ENCODE measurements around the gene TBC1D3I. TPM values are rescaled to one million over a fixed set of nuclear protein-coding genes. Genes with fewer than 3 reads are reported as not detected.
A peak's percentile ranks its signal among the peaks of the same experiment; 100 is the strongest.
"Not testable (repeated sequence)": the region's sequence is repeated elsewhere in the genome, so short reads cannot be mapped to it uniquely, and the experiment has no call there.

The TBC1D3I gene
- total RNA-seq = 0.72 TPM
- long read RNA-seq = 0 reads

DNA sequence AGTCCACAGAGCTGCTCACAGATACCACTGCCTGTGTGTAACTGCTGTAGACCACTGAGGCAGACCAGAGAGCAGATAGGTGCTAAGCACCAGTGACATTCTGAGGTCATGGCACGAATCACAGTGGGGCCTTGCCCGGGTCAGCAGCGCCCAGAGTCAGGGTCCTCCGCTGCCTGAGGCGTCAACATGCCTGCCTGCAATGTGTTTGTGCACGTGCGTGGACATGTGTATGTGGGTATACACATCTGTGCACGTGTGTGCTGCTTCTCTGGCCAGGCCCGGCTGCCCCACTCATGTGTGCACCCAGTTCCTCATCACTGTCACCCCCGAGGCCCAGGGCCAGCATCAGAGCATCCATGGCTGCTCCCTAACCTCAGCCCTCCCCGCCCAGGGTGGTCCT is at the start of gene TBC1D3I:
Gene TBC1D3I, minus strand, starts transcription at position 101 of the 400 bp plus-strand sequence. CDS start 1,585 bp downstream, outside the sequence.
- H3K27ac ChIP-seq; H3K36me3 ChIP-seq; H3K27me3 ChIP-seq; intact Hi-C loops (cut with DNase I); DNase-seq; H3K4me3 ChIP-seq; H3K9me3 ChIP-seq; ATAC-seq; H3K4me1 ChIP-seq: not testable (repeated sequence)

DNA sequence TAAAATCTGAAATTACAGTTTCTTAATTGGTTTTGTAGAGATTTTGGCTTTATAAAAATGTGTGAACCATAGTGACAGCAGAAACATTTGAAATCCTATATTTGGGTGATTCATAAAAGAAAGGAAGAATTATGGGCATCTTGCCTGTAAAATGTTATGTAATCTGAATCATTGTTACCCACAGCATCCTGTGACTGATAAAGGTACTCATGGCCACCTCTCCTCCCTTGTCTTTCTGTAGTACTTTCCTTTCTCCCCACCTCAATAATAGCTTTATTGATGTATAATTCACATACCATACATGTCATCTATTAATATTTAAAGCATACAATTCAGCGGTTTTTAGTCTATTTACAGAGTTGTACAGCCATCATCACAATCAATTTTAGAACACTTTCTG is 30.8 kb upstream of the TBC1D3I start:
- intact Hi-C loops (cut with DNase I); H3K9me3 ChIP-seq; H3K36me3 ChIP-seq; H3K27me3 ChIP-seq; ATAC-seq; DNase-seq; H3K27ac ChIP-seq; H3K4me3 ChIP-seq; H3K4me1 ChIP-seq: not testable (repeated sequence)

DNA sequence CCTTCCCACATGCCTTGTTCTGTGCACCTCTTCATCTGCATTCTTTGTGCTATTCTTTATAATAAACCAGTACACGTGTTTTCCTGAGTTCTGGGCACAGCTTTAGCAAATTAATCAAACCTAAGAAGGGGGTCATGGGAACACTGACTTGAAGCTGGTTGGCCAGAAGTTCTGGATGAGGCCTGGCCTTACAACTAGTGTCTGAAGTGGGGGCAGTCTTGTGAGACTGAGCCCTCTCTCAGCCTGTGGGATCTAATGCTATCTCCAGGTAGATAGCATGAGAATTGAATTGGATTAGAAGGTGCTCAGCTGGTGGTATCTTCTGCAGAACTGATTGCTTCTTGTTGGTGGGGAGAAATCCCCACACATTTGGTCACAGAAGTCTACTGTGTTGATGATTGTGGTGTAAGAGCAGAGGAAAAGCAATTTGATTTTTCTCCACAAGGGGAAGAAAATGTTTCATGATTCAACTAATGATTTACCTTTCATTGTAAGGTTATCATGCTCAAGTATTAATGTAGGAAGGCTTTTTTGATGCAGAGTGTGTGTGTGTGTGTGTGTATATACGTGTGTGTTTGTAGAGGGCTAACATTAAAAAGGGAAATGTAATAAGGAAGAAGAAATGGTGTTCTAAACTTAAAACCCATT is 25.7 kb upstream of the TBC1D3I start:
- H3K27me3 ChIP-seq; H3K27ac ChIP-seq; ATAC-seq; H3K9me3 ChIP-seq; H3K4me1 ChIP-seq; H3K36me3 ChIP-seq; H3K4me3 ChIP-seq; intact Hi-C loops (cut with DNase I); DNase-seq: not testable (repeated sequence)

DNA sequence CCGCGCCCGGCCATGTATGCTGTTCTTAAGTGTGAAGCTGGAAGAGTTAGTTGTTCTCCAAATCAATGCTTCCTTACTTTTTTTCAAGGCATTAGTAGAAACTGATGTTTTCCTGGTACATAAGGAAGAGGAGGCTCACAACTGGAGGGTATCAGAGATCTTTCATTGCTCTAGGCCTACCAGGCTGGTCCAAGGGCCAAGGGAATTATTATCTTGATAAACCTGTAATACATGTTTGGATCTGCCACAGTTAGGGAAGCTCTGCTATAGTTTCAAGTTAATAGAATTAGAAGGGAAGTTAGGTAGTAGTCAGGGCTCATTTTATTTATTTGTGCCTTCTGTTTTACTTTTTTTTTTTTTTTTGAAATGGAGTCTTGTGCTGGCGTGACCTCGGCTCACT is 19.8 kb upstream of the TBC1D3I start:
- H3K4me3 ChIP-seq; H3K4me1 ChIP-seq; H3K27me3 ChIP-seq; H3K27ac ChIP-seq; H3K36me3 ChIP-seq; DNase-seq; ATAC-seq; H3K9me3 ChIP-seq; intact Hi-C loops (cut with DNase I): not testable (repeated sequence)

DNA sequence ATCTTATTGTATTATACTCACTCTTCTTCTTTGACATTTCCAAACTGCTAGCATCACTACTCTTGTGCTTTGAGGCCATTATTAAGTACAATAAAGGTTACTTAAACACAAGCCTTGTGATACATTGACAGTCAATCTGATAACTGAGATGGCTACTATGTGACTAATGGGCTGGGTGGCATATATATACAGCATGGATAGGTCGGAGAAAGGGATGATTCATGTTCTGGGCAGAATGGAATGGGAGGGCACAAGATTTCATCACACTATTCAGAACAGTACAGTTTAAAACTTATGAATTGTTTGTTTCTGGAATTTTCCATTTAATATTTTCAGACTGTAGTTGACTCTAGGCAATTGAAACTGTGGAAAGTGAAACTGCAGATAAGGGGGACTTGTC is 18.9 kb upstream of the TBC1D3I start:
- H3K27ac ChIP-seq; DNase-seq; H3K4me1 ChIP-seq; H3K9me3 ChIP-seq; H3K4me3 ChIP-seq; H3K36me3 ChIP-seq; H3K27me3 ChIP-seq; intact Hi-C loops (cut with DNase I): not testable (repeated sequence)
- ATAC-seq = peak; percentile 31

DNA sequence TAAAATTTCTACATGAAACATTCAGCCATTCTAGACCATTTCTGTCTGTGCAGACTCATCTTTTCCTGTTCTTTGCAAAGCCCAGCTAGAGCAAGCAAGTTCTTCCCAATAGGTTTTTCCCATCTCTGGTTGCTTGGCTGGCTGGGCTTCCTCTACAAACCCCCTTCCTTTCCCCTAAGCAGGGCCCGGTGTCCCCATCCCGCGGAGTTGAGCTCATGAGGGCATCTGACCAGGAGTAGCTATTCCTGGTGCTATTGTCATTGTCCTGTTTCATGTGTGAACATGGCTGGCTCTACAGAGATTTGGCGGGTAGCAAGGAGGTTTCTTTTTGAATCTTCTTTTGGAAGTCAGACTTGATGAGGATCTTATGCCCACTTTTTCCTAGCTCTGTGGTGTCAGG is 22.3 kb downstream of the TBC1D3I start:
- H3K27ac ChIP-seq; H3K4me3 ChIP-seq; H3K9me3 ChIP-seq; H3K36me3 ChIP-seq; H3K4me1 ChIP-seq; intact Hi-C loops (cut with DNase I); H3K27me3 ChIP-seq; ATAC-seq: not testable (repeated sequence)
- DNase-seq = peak; percentile 61

DNA sequence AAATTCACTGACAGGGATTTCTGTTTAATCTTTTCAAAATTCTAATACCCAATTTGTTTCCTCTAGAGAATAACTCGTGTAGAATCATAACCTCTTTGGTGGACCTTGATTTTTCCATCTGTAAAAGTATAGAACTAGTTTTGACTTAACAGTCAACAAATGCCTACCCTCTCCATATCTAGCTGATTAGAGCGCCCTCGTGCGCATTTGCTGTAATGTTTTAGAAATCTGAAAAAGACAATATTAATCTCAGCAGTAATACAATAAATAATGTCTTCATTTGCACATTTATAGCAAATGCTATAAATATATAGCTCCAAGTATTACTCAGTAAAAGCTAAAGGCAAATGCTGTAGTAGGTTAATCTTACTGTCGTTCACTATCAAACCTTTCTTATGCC is 34.7 kb downstream of the TBC1D3I start:
- H3K4me1 ChIP-seq; H3K4me3 ChIP-seq; DNase-seq; H3K27ac ChIP-seq; ATAC-seq; intact Hi-C loops (cut with DNase I); H3K9me3 ChIP-seq; H3K36me3 ChIP-seq; H3K27me3 ChIP-seq: not testable (repeated sequence)

DNA sequence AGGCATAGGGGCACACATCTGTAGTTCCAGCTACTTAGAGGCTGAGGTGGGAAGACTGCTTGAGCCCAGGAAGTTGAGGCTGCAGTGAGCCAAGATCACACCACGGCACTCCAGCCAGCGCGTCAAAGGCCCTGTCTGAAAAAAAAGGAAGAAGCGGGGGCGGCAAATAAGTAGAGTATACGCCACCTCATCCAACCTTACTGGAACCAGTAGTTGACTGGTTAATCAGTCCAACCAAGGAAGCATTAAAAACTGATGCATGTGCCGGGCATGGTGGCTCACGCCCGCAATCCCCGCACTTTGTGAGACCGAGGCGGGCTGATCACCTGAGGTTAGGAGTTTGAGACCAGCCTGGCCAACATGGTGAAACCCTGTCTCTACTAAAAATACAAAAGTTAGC is 41.4 kb downstream of the TBC1D3I start:
- intact Hi-C loops (cut with DNase I); DNase-seq; H3K36me3 ChIP-seq; H3K9me3 ChIP-seq; H3K27me3 ChIP-seq; H3K27ac ChIP-seq; ATAC-seq; H3K4me3 ChIP-seq; H3K4me1 ChIP-seq: not testable (repeated sequence)

DNA sequence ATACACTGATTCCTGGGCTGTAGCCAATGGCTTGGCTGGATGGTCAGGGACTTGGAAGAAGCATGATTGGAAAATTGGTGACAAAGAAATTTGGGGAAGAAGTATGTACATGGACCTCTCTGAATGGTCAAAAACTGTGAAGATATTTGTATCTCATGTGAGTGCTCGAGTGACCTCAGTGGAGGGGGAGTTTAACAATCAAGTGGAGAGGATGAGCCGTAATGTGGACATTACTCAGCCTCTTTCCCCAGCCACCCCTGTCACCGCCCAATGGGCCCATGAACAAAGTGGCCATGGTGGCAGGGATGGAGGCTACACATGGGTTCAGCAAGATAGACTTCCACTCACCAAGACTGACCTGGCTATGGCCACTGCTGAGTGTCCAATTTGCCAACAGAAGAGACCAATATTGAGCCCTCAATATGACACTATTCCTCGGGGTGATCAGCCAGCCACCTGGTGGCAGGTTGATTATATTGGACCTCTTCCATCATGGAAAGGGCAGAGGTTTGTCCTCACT is 42.7 kb downstream of the TBC1D3I start:
- H3K4me3 ChIP-seq; H3K27me3 ChIP-seq; H3K36me3 ChIP-seq; H3K27ac ChIP-seq; ATAC-seq; DNase-seq; intact Hi-C loops (cut with DNase I); H3K9me3 ChIP-seq; H3K4me1 ChIP-seq: not testable (repeated sequence)

DNA sequence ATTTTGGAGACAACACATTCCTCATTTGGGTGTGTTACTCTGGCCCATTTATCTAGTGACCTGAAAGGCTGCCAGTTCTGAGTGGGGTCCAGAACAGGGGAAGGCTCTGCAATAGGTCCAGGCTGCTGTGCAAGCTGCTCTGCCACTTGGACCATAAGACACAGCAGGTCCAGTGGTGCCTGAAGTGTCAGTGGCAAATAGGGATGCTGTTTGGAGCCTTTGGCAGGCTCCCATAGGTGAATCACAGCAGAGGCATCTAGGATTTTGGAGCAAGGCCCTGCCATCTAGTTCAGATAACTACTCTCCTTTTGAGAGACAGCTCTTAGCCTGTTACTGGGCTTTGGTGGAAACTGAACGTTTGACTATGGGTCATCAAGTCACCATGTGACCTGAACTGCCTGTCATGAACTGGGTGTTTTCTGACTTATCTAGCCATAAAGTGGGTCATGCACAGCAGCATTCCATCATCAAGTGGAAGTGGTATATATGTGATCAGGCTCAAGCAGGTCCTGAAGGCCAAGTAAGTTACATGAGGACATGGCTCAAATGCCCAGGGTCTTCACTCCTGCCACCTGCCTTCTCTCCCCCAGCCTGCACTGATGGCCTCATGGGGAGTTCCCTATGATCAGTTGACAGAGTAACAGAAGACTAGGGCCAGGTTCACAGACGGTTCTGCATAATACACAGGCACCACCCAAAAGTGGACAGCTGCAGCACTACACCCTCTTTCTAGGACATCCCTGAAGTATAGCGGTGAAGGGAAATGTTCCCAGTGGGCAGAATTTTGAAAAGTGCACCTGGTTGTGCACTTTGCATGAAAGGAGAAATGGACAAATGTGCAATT is 43.4 kb downstream of the TBC1D3I start:
- H3K4me1 ChIP-seq; H3K4me3 ChIP-seq; DNase-seq; H3K9me3 ChIP-seq; intact Hi-C loops (cut with DNase I); H3K27me3 ChIP-seq; H3K36me3 ChIP-seq; H3K27ac ChIP-seq; ATAC-seq: not testable (repeated sequence)

DNA sequence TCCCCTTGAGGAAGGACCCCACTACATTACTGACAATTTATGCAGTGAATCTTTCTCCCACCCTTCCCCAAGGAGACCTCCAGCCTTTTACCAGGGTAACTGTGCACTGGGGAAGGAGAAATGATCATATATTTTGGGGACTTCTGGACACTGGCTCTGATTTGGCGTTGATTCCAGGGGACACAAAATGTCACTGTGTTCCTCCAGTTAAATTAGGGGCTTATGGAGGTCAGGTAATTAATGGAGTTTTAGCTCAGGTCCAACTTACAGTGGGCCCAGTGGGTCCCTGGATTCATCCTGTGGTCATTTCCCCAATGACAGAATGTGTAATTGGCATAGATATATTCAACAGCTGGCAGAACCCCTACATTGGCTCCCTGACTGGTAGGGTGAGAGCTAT is 44.8 kb downstream of the TBC1D3I start:
- H3K4me1 ChIP-seq; H3K4me3 ChIP-seq; H3K9me3 ChIP-seq; H3K36me3 ChIP-seq; H3K27ac ChIP-seq; H3K27me3 ChIP-seq; DNase-seq; ATAC-seq; intact Hi-C loops (cut with DNase I): not testable (repeated sequence)

DNA sequence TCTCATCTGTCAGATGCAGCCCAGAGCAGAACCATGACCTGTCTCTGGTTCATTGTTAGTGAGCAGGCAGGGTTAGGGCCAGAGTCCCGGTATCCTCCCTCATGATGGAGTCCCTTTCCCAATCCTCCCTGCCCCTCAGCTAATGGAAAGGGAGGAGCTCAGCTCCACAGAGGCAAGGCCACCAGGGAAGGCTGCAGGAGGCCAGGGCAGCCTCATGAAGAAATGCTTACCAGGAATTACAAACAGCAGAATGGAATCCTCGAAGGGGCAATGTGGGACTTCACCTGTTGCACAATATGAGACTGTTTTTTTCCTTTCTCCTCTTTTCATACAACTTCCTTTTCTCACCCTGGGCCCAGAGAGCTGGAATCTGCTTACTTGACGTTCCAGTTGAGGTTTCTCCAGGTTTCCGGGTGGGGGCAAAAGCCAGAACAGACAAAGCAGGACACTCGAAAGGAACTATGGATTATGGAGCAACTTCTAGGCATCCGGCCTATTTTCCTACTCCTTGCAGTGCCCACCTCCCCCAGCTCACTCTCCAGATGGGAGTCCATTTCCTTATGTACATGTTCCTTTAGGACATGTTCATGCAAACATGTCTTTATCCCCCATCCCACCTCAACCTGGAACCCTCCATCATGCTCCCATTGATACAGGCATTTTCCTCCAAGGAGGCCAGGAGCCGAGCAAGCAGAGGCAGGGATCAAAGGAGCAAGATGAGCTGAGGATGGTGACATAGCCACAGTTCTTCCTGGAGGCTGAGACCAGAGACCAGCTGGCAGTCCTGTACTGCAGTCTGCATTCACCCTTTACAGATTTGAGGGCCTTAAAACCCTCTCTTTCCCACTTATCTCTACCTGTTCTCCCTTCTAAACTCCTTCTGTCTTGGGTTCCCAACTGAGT is 48.7 kb downstream of the TBC1D3I start:
- H3K4me1 ChIP-seq; H3K9me3 ChIP-seq; H3K4me3 ChIP-seq; H3K36me3 ChIP-seq; DNase-seq; H3K27ac ChIP-seq; intact Hi-C loops (cut with DNase I); H3K27me3 ChIP-seq; ATAC-seq: not testable (repeated sequence)
